Measurements from ENCODE around the gene PLCXD1.
"Not testable (repeated sequence)": the region's sequence is repeated elsewhere in the genome, so short reads cannot be mapped to it uniquely, and the experiment has no call there.

The PLCXD1 gene

GRCh38 chrX:350148-350533, 69.0 kb downstream of the PLCXD1 start:
- DNase-seq (ENCODE audit: low read depth), result no peak

DNA sequence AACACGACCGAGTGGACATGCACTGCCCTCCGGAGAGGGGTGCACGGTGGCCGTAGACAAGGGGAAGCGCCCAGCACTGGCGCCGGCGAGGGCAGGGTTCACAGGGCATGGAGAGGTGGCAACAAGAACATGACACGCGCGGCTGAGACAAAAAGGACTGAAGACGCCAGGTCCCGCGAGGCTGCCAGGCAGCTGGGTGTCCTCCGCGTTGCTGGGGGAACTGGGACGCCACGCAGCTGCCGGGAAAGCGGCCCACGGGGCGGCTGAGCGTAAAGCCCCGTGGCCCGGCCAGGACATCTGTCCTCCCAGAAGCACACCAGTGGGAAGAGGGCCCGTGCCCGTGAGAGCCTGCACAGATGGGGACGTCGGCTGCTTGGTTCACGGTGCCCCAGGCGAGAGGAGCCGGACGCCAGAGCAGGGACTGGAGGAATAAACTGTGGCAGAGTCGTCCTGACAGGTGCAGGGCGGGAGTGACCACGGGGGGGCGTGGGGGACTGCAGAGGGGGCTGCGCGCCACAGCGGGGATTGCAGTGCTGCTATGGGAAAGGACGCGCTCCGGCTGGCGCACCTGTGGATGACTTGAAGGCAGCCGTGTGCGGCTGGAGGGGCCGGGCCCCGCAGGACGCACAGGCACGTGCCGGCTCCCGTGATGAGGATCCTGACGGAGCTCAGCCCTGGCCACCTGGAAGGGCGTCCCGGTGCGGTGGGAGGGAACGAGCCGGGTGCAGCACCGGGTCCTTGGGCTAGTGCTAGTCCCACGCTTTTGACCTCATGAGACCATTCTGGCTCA, 69.5 kb downstream of the PLCXD1 start:
- no peak for DNase-seq (ENCODE audit: low read depth)

DNA sequence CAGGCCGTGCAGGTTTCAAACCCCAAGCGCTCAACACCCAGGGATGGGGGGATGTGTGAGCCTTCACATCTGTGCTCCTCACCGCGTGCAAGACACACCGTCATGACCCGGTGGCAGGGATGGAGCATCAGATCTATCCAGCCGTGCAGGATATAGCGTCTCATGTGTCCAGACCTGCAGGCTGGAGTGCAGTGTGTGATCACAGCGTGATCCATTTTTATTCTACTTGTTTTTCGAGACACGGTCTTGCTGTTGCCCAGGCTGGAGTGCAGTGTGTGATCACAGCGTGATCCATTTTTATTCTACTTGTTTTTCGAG, 70.1 kb downstream of the PLCXD1 start:
- not testable (repeated sequence) for DNase-seq (ENCODE audit: low read depth)

DNA sequence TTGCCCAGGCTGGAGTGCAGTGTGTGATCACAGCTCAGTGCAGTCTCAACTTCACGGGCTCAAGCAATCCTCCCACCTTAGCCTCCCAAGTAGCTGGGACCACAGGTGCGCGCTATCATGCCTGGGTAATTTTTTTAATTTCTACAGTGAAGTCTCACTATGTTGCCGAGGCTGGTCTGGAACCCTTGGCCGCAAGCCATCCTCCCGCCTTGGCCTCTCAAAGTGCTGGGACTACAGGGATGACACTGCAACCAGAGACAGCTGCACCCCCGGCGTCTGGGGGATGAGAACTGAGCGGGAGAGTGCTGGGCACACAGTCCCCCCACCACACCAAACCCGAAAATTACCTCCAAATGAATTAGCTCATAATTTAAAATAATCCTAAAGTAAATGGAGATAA, 70.6 kb downstream of the PLCXD1 start:
- no peak for DNase-seq (ENCODE audit: low read depth)

DNA sequence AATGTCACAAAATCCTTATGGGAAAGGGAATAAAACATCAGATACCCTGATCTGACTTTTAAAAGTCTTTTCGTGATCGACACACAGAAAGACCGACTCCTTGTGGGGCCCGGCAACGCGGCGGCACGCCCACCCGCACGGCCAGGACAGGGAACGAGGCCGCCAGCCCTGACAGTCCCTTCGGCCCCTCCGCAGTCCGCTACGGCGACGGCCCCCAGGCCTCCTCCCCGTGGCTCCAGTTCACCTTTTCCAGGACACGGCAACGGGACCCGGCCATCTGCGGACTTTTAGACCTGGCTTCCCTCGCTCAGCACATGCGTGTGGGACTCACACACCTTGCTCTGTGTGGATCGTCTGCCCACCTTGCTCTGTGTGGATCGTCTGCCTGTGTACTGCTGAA, 71.0 kb downstream of the PLCXD1 start:
- no peak for DNase-seq (ENCODE audit: low read depth)

GRCh38 chrX:352582-353314, 71.6 kb downstream of the PLCXD1 start:
- no peak for DNase-seq (ENCODE audit: low read depth)
